Panc1 (cell line): Measurements from ENCODE around the gene PLXND1. TPM values are rescaled to one million over a fixed set of nuclear protein-coding genes. Genes with fewer than 3 reads are reported as not detected.

ENCODE experiments used
- ATAC-seq: fragments of 200-7000 bp; cut with Tn5 transposase; 2 replicates; pipeline ENCODE4 v1.9.1; 2020; ENCODE audit warnings: mild to moderate bottlenecking, moderate library complexity
- BruUV-seq: library from RNA; stranded (reverse); fragments of 400-500 nt; replicated peaks from 2 replicates; lab custom pipeline; 2021; lab: Mats Ljungman, UMichigan
- CTCF ChIA-PET: fragments of 300-600 bp; sonication (Branson Sonifier 250); formaldehyde crosslinking; loops from one replicate; lab custom pipeline; 2022; ENCODE audit warnings: antibody characterized with exemption; lab: Charles Lee
- POLR2A ChIA-PET: fragments of 300-600 bp; sonication (Branson Sonifier 250); formaldehyde crosslinking; loops from one replicate; lab custom pipeline; 2022; ENCODE audit warnings: antibody characterized with exemption; lab: Charles Lee
- DNase-seq: peaks from one replicate; pipeline ENCODE4 v3.0.0-alpha.2; 2010; ENCODE audit warnings: low read depth, low spot score
- H3K27ac ChIP-seq: 2 replicates; pipeline ENCODE4 v1.5.1; 2011; ENCODE audit warnings: mild to moderate bottlenecking, low read length, inconsistent platforms
- H3K27me3 ChIP-seq: fragments of 200-500 bp; sonication (Bioruptor generic); 2 replicates; pipeline ENCODE4 v1.6.0; 2014; ENCODE audit warnings: low read length, inconsistent platforms; ENCODE audit not compliant: control insufficient read depth, insufficient read depth
- H3K36me3 ChIP-seq: fragments of 200-500 bp; sonication (Bioruptor generic); 2 replicates; pipeline ENCODE4 v1.5.1; 2014; ENCODE audit warnings: inconsistent platforms, mild to moderate bottlenecking, low read length, moderate library complexity; ENCODE audit not compliant: control insufficient read depth, insufficient read depth
- H3K4me1 ChIP-seq: 2 replicates; pipeline ENCODE4 v1.5.1; 2011; ENCODE audit warnings: inconsistent platforms, mild to moderate bottlenecking, low read length, moderate library complexity; ENCODE audit not compliant: control insufficient read depth, insufficient read depth
- H3K4me3 ChIP-seq, 2 experiments: 2 replicates each; pipeline ENCODE4 v1.5.1; 2011 to 2012; ENCODE audit warnings: low read depth in 2 of 2, low read length in 2 of 2, mild to moderate bottlenecking in 2 of 2, inconsistent platforms in 1 of 2, moderate library complexity in 1 of 2
- H3K9me3 ChIP-seq: fragments of 200-500 bp; sonication (Bioruptor generic); 2 replicates; pipeline ENCODE4 v1.5.1; 2014; ENCODE audit warnings: low read depth, mild to moderate bottlenecking, inconsistent platforms, low read length, moderate library complexity; ENCODE audit not compliant: control insufficient read depth, insufficient read depth
- CTCF ChIP-seq: fragments of 450-650 bp; IDR thresholded peaks from 2 replicates; pipeline ENCODE4 v1.5.1; 2017; ENCODE audit warnings: mild to moderate bottlenecking
- POLR2AphosphoS5 ChIP-seq: IDR thresholded peaks from 2 replicates; pipeline ENCODE4 v1.6.1; 2012; ENCODE audit warnings: mild to moderate bottlenecking, low read depth, low read length, moderate library complexity
- REST ChIP-seq, 2 experiments: IDR thresholded peaks; 2 replicates each; pipeline ENCODE4 v1.6.1; 2011 to 2012; ENCODE audit warnings: low read depth in 2 of 2, control low read depth in 1 of 2, low read length in 1 of 2, mild to moderate bottlenecking in 1 of 2, moderate library complexity in 1 of 2; ENCODE audit not compliant: insufficient read depth in 1 of 2
- SIN3A ChIP-seq: IDR thresholded peaks from 2 replicates; pipeline ENCODE4 v1.6.1; 2012; ENCODE audit warnings: low read depth, mild to moderate bottlenecking, low read length, moderate library complexity, borderline replicate concordance; ENCODE audit not compliant: insufficient read depth
- TCF7L2 ChIP-seq: IDR thresholded peaks from 2 replicates; pipeline ENCODE4 v1.6.1; 2011; ENCODE audit warnings: mild to moderate bottlenecking, low read depth, low read length, inconsistent platforms
- in situ Hi-C: cut with HindIII; loops from 2 replicates; pipeline ENCODE4 v1.10.0; 2016; ENCODE audit warnings: low sequenced_read_pairs, low pct_unique_long_range_greater_than_20kb
- intact Hi-C: fragments of 100-400 bp; cut with micrococcal nuclease; formaldehyde crosslinking; loops from one replicate; pipeline ENCODE4 v1.10.0; 2022; ENCODE audit not compliant: unreplicated experiment
- total RNA-seq: library from RNA; stranded (reverse); gene quantifications from one replicate; pipeline ENCODE4 v1.2.1, GENCODE V29; 2021; ENCODE audit not compliant: unreplicated experiment

Gene PLXND1
- total RNA-seq, 1 experiment from 2014 or later = 248 TPM

- no peaks in the 10 kb centered on the region for H3K27me3 ChIP-seq
- no TSS peak for BruUV-seq
- H3K4me1 ChIP-seq = peaks cover 4% of the 10 kb centered on the region; the same call in 1 of the 2 replicates
- no peaks in the 10 kb centered on the region for H3K36me3 ChIP-seq
- no peak overlapping the region for H3K27ac ChIP-seq
- DNase-seq (no peak), ATAC-seq (no peak; the same call in 1 of the 2 replicates)
- in situ Hi-C loops (no loop called here), intact Hi-C loops (no loop called here)
- CTCF ChIA-PET = no interaction called here
- no peak for TF ChIP-seq CTCF
- no peak for TF ChIP-seq TCF7L2
- TF ChIP-seq REST (IDR thresholded peaks at IDR 0.05; ENCODE audit: insufficient read depth in 1 of 2, low read depth in 2 of 2, low read length in 1 of 2) = no peak
- POLR2A ChIA-PET = no interaction called here
- H3K4me3 ChIP-seq = no peak overlapping the region
- H3K9me3 ChIP-seq = no peaks in the 10 kb centered on the region; the same call in 1 of the 2 replicates
These were observed 26.5 kb upstream of the PLXND1 start for GRCh38 chr3:129632977-129633376.

GRCh38 chr3:129632556-129632955 lies 26.1 kb upstream of the PLXND1 start:
- peaks cover 7% of the 10 kb centered on the region; the same call in 1 of the 2 replicates for H3K4me1 ChIP-seq
- no peak overlapping the region for H3K27ac ChIP-seq
- H3K4me3 ChIP-seq = no peak overlapping the region
- BruUV-seq = no TSS peak
- no peaks in the 10 kb centered on the region for H3K36me3 ChIP-seq
- in situ Hi-C loops (no loop called here), intact Hi-C loops (no loop called here)
- ChIA-PET POLR2A (interaction anchor here (0.6 kb wide), 1 partner anchor 260 kb away, joined by 3 read pairs; no protein-coding TSS in a partner anchor), CTCF (no interaction called here)
- H3K27me3 ChIP-seq = no peaks in the 10 kb centered on the region
- no peak for TF ChIP-seq REST (IDR thresholded peaks at IDR 0.05; ENCODE audit: insufficient read depth in 1 of 2, low read depth in 2 of 2, low read length in 1 of 2)
- no peak for TF ChIP-seq POLR2AphosphoS5
- TF ChIP-seq CTCF = no peak
- TF ChIP-seq TCF7L2 = no peak
- no peak for TF ChIP-seq SIN3A
- no peaks in the 10 kb centered on the region; the same call in 1 of the 2 replicates for H3K9me3 ChIP-seq
- DNase-seq (no peak), ATAC-seq (no peak)
